K562 (cell line): ENCODE data around the gene CCR5AS.

ENCODE experiments used
- ARNT ChIP-seq, 2 experiments: fragments of 450-650 bp; IDR thresholded peaks; 2 replicates each; pipeline ENCODE4 v1.6.1; 2016; ENCODE audit warnings: mild to moderate bottlenecking in 1 of 2
- DPF2 ChIP-seq: fragments of 450-650 bp; IDR thresholded peaks from 2 replicates; pipeline ENCODE4 v1.6.1; 2016
- ELF2 ChIP-seq: fragments of 250-450 bp; sonication (Bioruptor Pico); IDR thresholded peaks from 2 replicates; pipeline ENCODE4 v1.5.0; 2021; ENCODE audit warnings: mild to moderate bottlenecking
- ETS2 ChIP-seq: IDR thresholded peaks from 2 replicates; pipeline ENCODE4 v1.6.1; 2016; ENCODE audit warnings: borderline replicate concordance, missing genetic modification characterization, mild to moderate bottlenecking, moderate library complexity, missing compliant biosample characterization; ENCODE audit not compliant: poor library complexity, severe bottlenecking
- EWSR1 ChIP-seq: fragments of 450-650 bp; IDR thresholded peaks from 2 replicates; pipeline ENCODE4 v1.6.1; 2018; ENCODE audit warnings: borderline replicate concordance, mild to moderate bottlenecking, low read depth, moderate library complexity; ENCODE audit not compliant: partially characterized antibody
- FOXP1 ChIP-seq: sonication (generic); formaldehyde crosslinking; IDR thresholded peaks from 2 replicates; pipeline ENCODE4 v1.8.0; 2022; ENCODE audit warnings: mild to moderate bottlenecking, missing genetic modification reagents
- HNRNPK ChIP-seq: fragments of 200-400 bp; formaldehyde crosslinking; IDR thresholded peaks from one replicate; pipeline ENCODE4 v1.6.1; 2018; ENCODE audit warnings: mild to moderate bottlenecking, low read depth, low read length; ENCODE audit not compliant: poor library complexity, severe bottlenecking
- IFI16 ChIP-seq: fragments of 250-450 bp; sonication (Bioruptor Pico); IDR thresholded peaks from 2 replicates; pipeline ENCODE4 v2.1.2; 2022; ENCODE audit warnings: mild to moderate bottlenecking, inconsistent platforms
- KDM1A ChIP-seq, 2 experiments: fragments of 450-650 bp; IDR thresholded peaks; 2 replicates each; pipeline ENCODE4 v1.6.1; 2016; ENCODE audit warnings: mild to moderate bottlenecking in 2 of 2
- MED1 ChIP-seq: sonication (generic); formaldehyde crosslinking; IDR thresholded peaks from 2 replicates; pipeline ENCODE4 v1.8.1; 2023; ENCODE audit warnings: missing genetic modification reagents, borderline replicate concordance
- NCOA2 ChIP-seq, 2 experiments: fragments of 450-650 bp; IDR thresholded peaks; 2 replicates each; pipeline ENCODE4 v1.6.1; 2018; ENCODE audit warnings: mild to moderate bottlenecking in 2 of 2, moderate library complexity in 1 of 2; ENCODE audit not compliant: partially characterized antibody in 2 of 2
- RAD51 ChIP-seq: fragments of 450-650 bp; IDR thresholded peaks from 2 replicates; pipeline ENCODE4 v1.7.1; 2016; ENCODE audit warnings: low read depth, mild to moderate bottlenecking, borderline replicate concordance
- SREBF2 ChIP-seq: sonication (generic); formaldehyde crosslinking; IDR thresholded peaks from 2 replicates; pipeline ENCODE4 v1.4.0; 2020; ENCODE audit warnings: mild to moderate bottlenecking, missing genetic modification reagents
- SRSF9 ChIP-seq: fragments of 200-400 bp; formaldehyde crosslinking; IDR thresholded peaks from 2 replicates; pipeline ENCODE4 v1.6.1; 2017; ENCODE audit warnings: low read depth, low read length, borderline replicate concordance
- TEAD1 ChIP-seq, 2 experiments: fragments of 450-650 bp in 1 of 2; sonication (generic) in 1 of 2; formaldehyde crosslinking; IDR thresholded peaks; 2 replicates each; pipeline versions ENCODE4 v1.4.0 to v1.8.0; 2020 to 2022; ENCODE audit warnings: mild to moderate bottlenecking in 2 of 2, missing genetic modification reagents in 1 of 2
- ZFP1 ChIP-seq: fragments of 450-650 bp; formaldehyde crosslinking; IDR thresholded peaks from 2 replicates; pipeline ENCODE4 v1.4.0; 2020; ENCODE audit warnings: mild to moderate bottlenecking, mixed read lengths
- ZNF589 ChIP-seq: fragments of 200-800 bp; sonication (Bioruptor generic); IDR thresholded peaks from 2 replicates; pipeline ENCODE4 v1.6.1; 2016; ENCODE audit warnings: low read depth, missing genetic modification characterization, missing compliant biosample characterization
- TF ChIP-seq, protein P1 (sequence below): fragments of 450-650 bp; IDR thresholded peaks from 2 replicates; pipeline ENCODE4 v1.6.1; 2017; ENCODE audit warnings: mild to moderate bottlenecking, moderate library complexity
- TF ChIP-seq, protein P2 (sequence below): fragments of 450-650 bp; formaldehyde crosslinking; IDR thresholded peaks from 2 replicates; pipeline ENCODE4 v1.4.0; 2022; ENCODE audit warnings: mild to moderate bottlenecking, moderate library complexity
- TF ChIP-seq, protein P3 (sequence below): fragments of 450-650 bp; IDR thresholded peaks from 2 replicates; pipeline ENCODE4 v1.6.1; 2016; ENCODE audit warnings: low read depth, mild to moderate bottlenecking, moderate library complexity
- TF ChIP-seq, protein P4 (sequence below), 2 experiments: fragments of 450-650 bp; conservative IDR thresholded peaks; 2 replicates each; pipeline ENCODE4 v1.6.1; 2017; ENCODE audit warnings: mild to moderate bottlenecking in 2 of 2, moderate library complexity in 2 of 2

CCR5AS gene

DNA sequence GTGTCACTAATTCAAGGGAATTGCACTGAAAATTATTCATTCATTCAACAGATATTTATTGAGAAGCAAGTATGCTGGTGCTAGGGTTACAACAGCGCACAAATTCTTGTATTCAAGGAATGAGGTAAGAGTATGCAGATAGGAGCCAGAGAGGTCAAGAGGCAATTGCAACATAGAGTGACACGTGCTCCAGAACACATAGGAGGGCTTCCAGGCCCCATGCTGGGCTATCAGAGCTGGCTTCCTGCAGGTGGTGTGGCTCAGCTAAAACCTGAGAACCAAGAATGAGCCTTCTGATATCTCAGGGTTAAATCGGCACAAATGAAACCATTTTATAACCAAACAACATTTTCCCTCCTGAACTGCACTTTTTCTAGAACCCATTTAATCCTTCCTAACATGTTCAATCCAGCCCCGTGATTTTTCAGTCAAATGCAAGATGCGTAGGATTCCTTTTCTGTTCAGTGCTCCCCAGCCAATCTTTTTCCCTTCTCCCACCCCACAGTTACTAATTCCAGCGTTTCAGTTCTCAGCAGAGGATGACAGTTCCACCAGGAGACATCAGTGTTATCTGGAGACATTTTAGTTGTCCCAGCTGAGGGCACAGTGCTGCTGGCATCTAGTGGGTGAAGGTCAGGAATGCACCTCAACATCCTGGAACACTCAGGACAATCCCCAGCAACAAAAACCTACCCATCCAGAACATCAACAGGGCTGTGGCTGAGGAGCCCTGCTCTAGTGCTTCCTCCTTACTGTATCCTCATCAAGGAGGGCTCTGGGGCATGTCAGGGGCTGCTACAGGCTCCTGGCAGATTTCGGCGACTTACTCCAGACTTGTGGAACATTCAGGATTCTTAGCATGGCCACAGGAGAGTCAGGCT, 13.1 kb downstream of the CCR5AS start (continued):
- TF ChIP-seq FOXP1 (no peak), IFI16 (CRISPR knock-in tag) (no peak), ZFP1 (CRISPR knock-in tag) (no peak), MED1 (CRISPR knock-in tag) (no peak), ELF2 (CRISPR knock-in tag) (no peak), ARNT (IDR thresholded peaks at IDR 0.05) (peak in 1 of 2 experiments; percentile 93; a peak in 2 of 4 replicates), RAD51 (peak; percentile 55; the same call in 1 of the 2 replicates), KDM1A (IDR thresholded peaks at IDR 0.05) (peak; percentile 62 to 64), SREBF2 (CRISPR knock-in tag) (no peak), NCOA2 (IDR thresholded peaks at IDR 0.05; ENCODE audit: partially characterized antibody in 2 of 2) (no peak), ETS2 (tag) (no peak), ZNF589 (no peak), EWSR1 (no peak), SRSF9 (no peak), DPF2 (0 out of 2 replicates have a peak, but pooled peaks have one; percentile 45), TEAD1 (CRISPR knock-in tag; IDR thresholded peaks at IDR 0.05) (peak in 1 of 2 experiments; percentile 65; a peak in 1 of 4 replicates), HNRNPK (no peak)
- TF ChIP-seq, protein P1, sequence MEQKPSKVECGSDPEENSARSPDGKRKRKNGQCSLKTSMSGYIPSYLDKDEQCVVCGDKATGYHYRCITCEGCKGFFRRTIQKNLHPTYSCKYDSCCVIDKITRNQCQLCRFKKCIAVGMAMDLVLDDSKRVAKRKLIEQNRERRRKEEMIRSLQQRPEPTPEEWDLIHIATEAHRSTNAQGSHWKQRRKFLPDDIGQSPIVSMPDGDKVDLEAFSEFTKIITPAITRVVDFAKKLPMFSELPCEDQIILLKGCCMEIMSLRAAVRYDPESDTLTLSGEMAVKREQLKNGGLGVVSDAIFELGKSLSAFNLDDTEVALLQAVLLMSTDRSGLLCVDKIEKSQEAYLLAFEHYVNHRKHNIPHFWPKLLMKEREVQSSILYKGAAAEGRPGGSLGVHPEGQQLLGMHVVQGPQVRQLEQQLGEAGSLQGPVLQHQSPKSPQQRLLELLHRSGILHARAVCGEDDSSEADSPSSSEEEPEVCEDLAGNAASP, result no peak
- TF ChIP-seq, protein P2, sequence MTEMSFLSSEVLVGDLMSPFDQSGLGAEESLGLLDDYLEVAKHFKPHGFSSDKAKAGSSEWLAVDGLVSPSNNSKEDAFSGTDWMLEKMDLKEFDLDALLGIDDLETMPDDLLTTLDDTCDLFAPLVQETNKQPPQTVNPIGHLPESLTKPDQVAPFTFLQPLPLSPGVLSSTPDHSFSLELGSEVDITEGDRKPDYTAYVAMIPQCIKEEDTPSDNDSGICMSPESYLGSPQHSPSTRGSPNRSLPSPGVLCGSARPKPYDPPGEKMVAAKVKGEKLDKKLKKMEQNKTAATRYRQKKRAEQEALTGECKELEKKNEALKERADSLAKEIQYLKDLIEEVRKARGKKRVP (CRISPR knock-in tag), result no peak
- TF ChIP-seq, protein P3, sequence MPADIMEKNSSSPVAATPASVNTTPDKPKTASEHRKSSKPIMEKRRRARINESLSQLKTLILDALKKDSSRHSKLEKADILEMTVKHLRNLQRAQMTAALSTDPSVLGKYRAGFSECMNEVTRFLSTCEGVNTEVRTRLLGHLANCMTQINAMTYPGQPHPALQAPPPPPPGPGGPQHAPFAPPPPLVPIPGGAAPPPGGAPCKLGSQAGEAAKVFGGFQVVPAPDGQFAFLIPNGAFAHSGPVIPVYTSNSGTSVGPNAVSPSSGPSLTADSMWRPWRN, result peak; percentile 56; the same call in 1 of the 2 replicates
- TF ChIP-seq, protein P4, sequence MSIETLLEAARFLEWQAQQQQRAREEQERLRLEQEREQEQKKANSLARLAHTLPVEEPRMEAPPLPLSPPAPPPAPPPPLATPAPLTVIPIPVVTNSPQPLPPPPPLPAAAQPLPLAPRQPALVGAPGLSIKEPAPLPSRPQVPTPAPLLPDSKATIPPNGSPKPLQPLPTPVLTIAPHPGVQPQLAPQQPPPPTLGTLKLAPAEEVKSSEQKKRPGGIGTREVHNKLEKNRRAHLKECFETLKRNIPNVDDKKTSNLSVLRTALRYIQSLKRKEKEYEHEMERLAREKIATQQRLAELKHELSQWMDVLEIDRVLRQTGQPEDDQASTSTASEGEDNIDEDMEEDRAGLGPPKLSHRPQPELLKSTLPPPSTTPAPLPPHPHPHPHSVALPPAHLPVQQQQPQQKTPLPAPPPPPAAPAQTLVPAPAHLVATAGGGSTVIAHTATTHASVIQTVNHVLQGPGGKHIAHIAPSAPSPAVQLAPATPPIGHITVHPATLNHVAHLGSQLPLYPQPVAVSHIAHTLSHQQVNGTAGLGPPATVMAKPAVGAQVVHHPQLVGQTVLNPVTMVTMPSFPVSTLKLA (conservative IDR thresholded peaks at IDR 0.05), result peak; percentile 63 to 71; a peak in 3 of 4 replicates
